Peyer's patch (tissue), 4 donors: ENCODE measurements around the gene ANKFY1.

ENCODE experiments used
- CTCF ChIP-seq, 6 experiments: fragments of 450-650 bp in 4 of 6; fragments of 200-600 bp in 2 of 6; sonication (generic) in 1 of 6; IDR thresholded peaks; one replicate each; pipeline ENCODE4 v1.5.1; 2017 to 2019; ENCODE audit warnings: antibody characterized with exemption in 6 of 6, mild to moderate bottlenecking in 3 of 6, moderate library complexity in 1 of 6
- POLR2A ChIP-seq, 2 donors: fragments of 450-650 bp; IDR thresholded peaks; one replicate each; pipeline ENCODE4 v1.5.1; 2017; ENCODE audit warnings: antibody characterized with exemption in 2 of 2, mild to moderate bottlenecking in 2 of 2, moderate library complexity in 2 of 2

- no peak for TF ChIP-seq POLR2A (IDR thresholded peaks at IDR 0.05)
- TF ChIP-seq CTCF (IDR thresholded peaks at IDR 0.05) = no peak
Measured at GRCh38 chr17:4305224-4305623, 41.4 kb upstream of the ANKFY1 start.
